ENCODE results near the gene PTPRG. TPM values are rescaled to one million over a fixed set of nuclear protein-coding genes. Genes with fewer than 3 reads are reported as not detected.

Gene PTPRG
- total RNA-seq, 1 experiment from 2014 or later = 69.3 TPM

- no peak overlapping the region for H3K9ac ChIP-seq (ENCODE audit: extremely low read depth, insufficient read length, low read length)
- peaks cover 9 to 10% of the 10 kb centered on the region in 2 experiments for H3K4me1 Mint-ChIP-seq
- no peak overlapping the region for H2BK20ac ChIP-seq (ENCODE audit: low read depth, low read length, poor library complexity, severe bottlenecking)
- no peak overlapping the region for H3K23ac ChIP-seq (ENCODE audit: insufficient read length, low read depth, low read length)
- no peaks in the 10 kb centered on the region for H3K36me3 Mint-ChIP-seq (ENCODE audit: insufficient read depth in 1 of 3, low read depth in 3 of 3)
- no peak overlapping the region for H3K27ac ChIP-seq (ENCODE audit: insufficient read length, low read depth, low read length)
- no peak overlapping the region for H3K18ac ChIP-seq (ENCODE audit: insufficient read length, low read depth, low read length)
- no peak for DNase-seq
- no peak overlapping the region for H2BK15ac ChIP-seq (ENCODE audit: low read depth, low read length)
- no peaks in the 10 kb centered on the region for H3K27me3 ChIP-seq (ENCODE audit: insufficient read depth, low read length)
- H3K4me1 ChIP-seq (ENCODE audit: insufficient read depth, low read length) = peaks cover 2% of the 10 kb centered on the region; the same call in 1 of the 2 replicates
- H2BK12ac ChIP-seq (ENCODE audit: insufficient read length, low read depth, low read length) = no peak overlapping the region
- no peak for TF ChIP-seq CTCF (conservative IDR thresholded peaks at IDR 0.05)
- no CpG with 5 or more reads among the region's 4 CpGs for WGBS (ENCODE audit: extremely low coverage, insufficient read length, low lambda C conversion rate)
- no peak overlapping the region for H3K14ac ChIP-seq (ENCODE audit: insufficient read depth, low read length)
- no peak overlapping the region for H3K4me3 Mint-ChIP-seq
- H3K27me3 Mint-ChIP-seq (ENCODE audit: low read depth) = no peaks in the 10 kb centered on the region
- H2AFZ ChIP-seq (ENCODE audit: low read length) = no peak overlapping the region
- H3K56ac ChIP-seq (ENCODE audit: insufficient read length, low read depth, low read length) = no peak overlapping the region
- no peak overlapping the region for H3K4me2 ChIP-seq (ENCODE audit: insufficient read depth, insufficient read length, low read length)
- H3K27ac Mint-ChIP-seq = no peak overlapping the region
- no peak overlapping the region for H4K5ac ChIP-seq (ENCODE audit: insufficient read length, low read depth, low read length)
- H3K23me2 ChIP-seq (ENCODE audit: insufficient read length, low read depth, low read length, poor library complexity, severe bottlenecking) = no peaks in the 10 kb centered on the region
- no peak overlapping the region for H2AK5ac ChIP-seq (ENCODE audit: insufficient read length, low read length)
- H3K79me1 ChIP-seq (ENCODE audit: insufficient read depth, low read depth, low read length, poor library complexity, severe bottlenecking) = no peaks in the 10 kb centered on the region
- H3K9me3 ChIP-seq (ENCODE audit: control insufficient read depth, low read depth, low read length) = no peaks in the 10 kb centered on the region
- no peak overlapping the region for H2BK5ac ChIP-seq (ENCODE audit: insufficient read length, low read length)
- no peak overlapping the region for H4K8ac ChIP-seq (replicated peaks; ENCODE audit: insufficient read length, low read depth, low read length)
- no peak overlapping the region for H3T11ph ChIP-seq (ENCODE audit: low read length)
- no peak overlapping the region for H3K4ac ChIP-seq (ENCODE audit: low read depth, low read length)
- no peaks in the 10 kb centered on the region for H4K20me1 ChIP-seq (ENCODE audit: control insufficient read depth, insufficient read depth, insufficient read length)
- no peak overlapping the region for H4K91ac ChIP-seq (ENCODE audit: insufficient read length, low read depth, low read length)
- H3K9me3 Mint-ChIP-seq = no peaks in the 10 kb centered on the region
- no peak overlapping the region for H2BK120ac ChIP-seq (ENCODE audit: low read depth, low read length, poor library complexity, severe bottlenecking)
- H3K79me2 ChIP-seq (ENCODE audit: insufficient read depth, low read length) = no peaks in the 10 kb centered on the region
These were observed 527.2 kb downstream of the PTPRG start for GRCh38 chr3:62088472-62089104.
